ENCODE results near the gene ACSS1. TPM values are rescaled to one million over a fixed set of nuclear protein-coding genes. Genes with fewer than 3 reads are reported as not detected.

The ACSS1 gene
- 3.4 and 3.9 TPM in 2 replicates for total RNA-seq

GRCh38 chr20:25058051-25058846, at the start of gene ACSS1:
ACSS1 (minus strand) TSS chr20:25058139; CDS start chr20:25058102, 37 bp downstream.

GRCh38 chr20:25081730-25082497, 24.0 kb upstream of the ACSS1 start, which contains the start of gene VSX1:
VSX1 (minus strand) TSS chr20:25082141; CDS start chr20:25082096, 45 bp downstream.

GRCh38 chr20:24992487-24993205, 65.3 kb downstream of the ACSS1 start, which contains the start of gene APMAP:
APMAP (minus strand) TSS chr20:24992751; CDS start chr20:24992688, 63 bp downstream.

Other genes starting within 250 kb of the ACSS1 start
- gene CST7, start 108.9 kb downstream of the ACSS1 start, total RNA-seq: not detected in 2 replicates
- 83.0 and 99.3 TPM in 2 replicates for gene APMAP, start 65.4 kb downstream of the ACSS1 start, total RNA-seq
- not detected in 2 replicates for gene VSX1, start 24.0 kb upstream of the ACSS1 start, total RNA-seq
- 73.9 and 80.0 TPM in 2 replicates for gene ENTPD6, start 137.6 kb upstream of the ACSS1 start, total RNA-seq
- gene PYGB, start 189.9 kb upstream of the ACSS1 start, total RNA-seq: 273 and 475 TPM in 2 replicates

All from hair follicular keratinocyte (primary cell).